NCI-H1092 (cell line): ENCODE measurements around the gene GALNT18.

ENCODE experiments used
- DNase-seq: peaks from one replicate; lab custom pipeline; 2025; lab: John Stamatoyannopoulos, UW

GALNT18 gene

GRCh38 chr11:11500744-11501487, 120.9 kb downstream of the GALNT18 start:
- DNase-seq, result no peak

DNA sequence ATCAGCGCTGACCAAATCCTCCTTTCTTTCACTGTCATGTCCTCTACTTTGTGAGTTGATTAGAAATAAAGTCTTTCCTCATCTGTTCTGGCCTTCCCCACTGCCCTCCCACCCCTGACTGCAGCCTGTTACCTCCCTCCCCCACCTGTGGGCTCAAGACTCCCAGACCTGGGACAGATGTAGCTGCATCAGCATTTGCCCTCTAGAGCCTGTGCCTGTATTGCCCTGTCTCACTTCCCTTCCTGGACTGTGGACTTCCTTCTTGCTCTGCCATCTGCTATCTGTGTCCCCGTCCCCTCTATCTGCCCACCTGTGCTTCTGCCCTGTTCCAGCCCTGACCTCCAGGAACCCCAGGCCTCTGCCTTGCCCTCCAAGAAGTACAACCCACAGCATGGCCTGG, 122.5 kb downstream of the GALNT18 start:
- no peak for DNase-seq

DNA sequence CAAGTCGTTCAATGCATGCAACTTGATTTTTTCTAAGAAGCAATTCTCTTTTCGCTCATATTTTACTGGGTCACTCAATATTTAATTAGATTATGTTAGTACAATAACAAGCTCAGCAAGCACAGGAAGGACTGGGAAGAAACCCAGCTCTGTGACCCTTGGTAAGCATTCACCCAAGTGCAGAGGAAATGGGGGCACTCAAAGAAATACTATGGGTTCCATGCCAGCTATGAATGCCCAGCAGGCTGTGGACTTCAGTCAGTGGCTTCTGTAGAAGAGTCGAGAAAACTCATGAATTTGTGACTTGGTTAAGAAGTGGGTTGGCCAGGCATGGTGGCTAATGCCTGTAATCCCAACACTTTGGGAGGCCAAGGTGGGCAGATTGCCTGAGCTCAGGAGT, 123.6 kb downstream of the GALNT18 start:
- DNase-seq, result no peak

- no peak for DNase-seq
These were observed 124.9 kb downstream of the GALNT18 start for GRCh38 chr11:11496879-11497278.

GRCh38 chr11:11494348-11494747, 127.5 kb downstream of the GALNT18 start:
- no peak for DNase-seq

GRCh38 chr11:11493698-11494097, 128.1 kb downstream of the GALNT18 start:
- peak; percentile 11 for DNase-seq

DNA sequence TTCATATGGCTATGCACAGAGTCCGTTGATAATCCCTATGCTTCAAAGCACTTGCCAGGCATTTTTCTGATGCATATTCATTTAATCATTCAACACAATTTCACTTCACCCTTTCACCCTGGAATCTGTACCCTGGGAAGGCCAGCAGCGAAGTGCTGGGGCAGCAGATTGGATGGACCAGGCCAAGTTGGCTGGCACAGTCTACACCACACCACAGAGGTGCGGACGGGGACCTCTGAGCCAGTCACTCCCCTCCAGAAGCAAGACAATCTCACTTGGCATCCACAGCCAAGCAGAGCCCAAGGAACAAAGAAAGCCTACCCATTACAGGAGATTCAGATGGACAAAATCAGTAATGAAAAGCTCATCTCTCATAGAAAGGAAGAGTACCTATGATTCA, 130.2 kb downstream of the GALNT18 start:
- no peak for DNase-seq

GRCh38 chr11:11491014-11491413, 130.8 kb downstream of the GALNT18 start:
- DNase-seq, result no peak

DNA sequence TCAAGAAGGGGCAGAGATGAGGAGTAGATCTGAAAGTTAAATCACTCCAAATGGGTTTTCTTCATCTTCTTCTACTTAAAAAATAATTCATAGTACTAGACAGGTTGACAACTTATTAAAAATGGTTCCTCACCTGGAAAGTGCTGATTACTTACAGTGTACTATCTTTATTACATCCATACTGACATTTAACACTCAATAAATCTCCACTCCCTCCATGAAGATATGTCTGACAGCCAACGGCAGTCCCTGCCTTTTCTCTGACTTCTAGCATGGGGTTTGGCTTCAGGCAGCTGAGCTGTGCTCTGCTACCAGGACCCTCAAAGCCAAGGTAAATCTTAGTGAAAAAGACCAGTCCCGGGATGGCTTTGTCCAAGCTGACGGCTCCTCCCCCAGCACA, 135.4 kb downstream of the GALNT18 start:
- DNase-seq, result no peak

GRCh38 chr11:11486002-11486401, 135.8 kb downstream of the GALNT18 start:
- no peak for DNase-seq

- DNase-seq, result no peak
These were observed 138.2 kb downstream of the GALNT18 start for GRCh38 chr11:11483627-11484026.

- no peak for DNase-seq
These were observed 139.1 kb downstream of the GALNT18 start for GRCh38 chr11:11482730-11483129.

GRCh38 chr11:11481371-11481770, 140.4 kb downstream of the GALNT18 start:
- no peak for DNase-seq

DNA sequence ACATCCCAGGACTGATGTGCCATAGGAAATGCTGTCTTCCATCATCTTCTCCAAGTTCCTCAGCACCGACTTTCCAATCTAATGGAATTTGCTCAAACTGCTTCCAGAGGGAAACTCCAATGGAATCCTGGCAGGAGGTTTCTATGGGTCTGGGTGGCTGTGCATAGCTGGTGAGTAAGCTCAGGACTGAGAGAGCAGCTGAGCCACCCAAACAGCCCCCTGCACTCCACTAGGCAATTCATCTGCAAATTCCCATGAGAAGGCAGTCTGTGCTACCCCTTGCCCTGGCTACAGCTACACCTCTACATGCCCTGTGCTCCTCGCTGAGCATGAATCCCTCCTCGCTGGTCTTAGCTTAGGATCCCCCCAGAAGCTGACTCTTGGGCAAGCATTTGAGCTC, 140.8 kb downstream of the GALNT18 start:
- no peak for DNase-seq

- DNase-seq, result no peak
These were observed 143.1 kb downstream of the GALNT18 start for GRCh38 chr11:11478687-11479086.

DNA sequence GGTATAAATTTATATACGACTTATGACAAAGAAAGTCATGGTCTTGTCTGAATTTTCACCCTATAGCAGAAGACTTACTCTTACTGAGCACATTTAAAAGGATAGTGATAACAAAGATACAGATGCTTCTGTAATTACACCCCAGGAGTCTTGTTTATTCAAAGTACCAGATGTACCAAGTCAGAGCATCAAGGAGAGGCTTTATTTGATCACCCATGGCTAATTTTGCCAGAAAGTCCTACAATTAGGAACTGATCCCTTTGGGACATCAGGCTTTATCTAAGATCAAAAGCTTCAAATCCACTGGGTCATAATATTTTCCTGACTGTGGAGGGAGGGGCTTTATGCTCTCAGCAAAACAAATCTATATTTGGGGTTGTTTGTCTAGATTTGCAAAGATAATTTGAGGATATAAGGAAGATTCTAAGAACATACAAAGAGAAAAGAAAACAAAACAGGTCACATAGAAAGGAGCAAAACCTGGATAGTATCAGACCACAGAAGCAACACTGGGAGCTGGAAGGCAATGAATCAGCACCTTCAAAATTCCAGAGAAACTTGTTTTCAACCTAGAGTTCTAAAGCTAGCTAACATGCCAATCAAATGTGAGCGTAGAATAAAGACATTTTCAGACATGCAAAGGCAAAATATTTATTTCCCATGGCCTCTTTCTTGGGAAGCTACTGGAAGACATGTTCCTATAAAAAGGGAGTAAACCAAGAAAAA, 143.9 kb downstream of the GALNT18 start:
- no peak for DNase-seq

GRCh38 chr11:11476971-11477645, 144.7 kb downstream of the GALNT18 start:
- no peak for DNase-seq

GRCh38 chr11:11476499-11476898, 145.3 kb downstream of the GALNT18 start:
- DNase-seq, result no peak

DNA sequence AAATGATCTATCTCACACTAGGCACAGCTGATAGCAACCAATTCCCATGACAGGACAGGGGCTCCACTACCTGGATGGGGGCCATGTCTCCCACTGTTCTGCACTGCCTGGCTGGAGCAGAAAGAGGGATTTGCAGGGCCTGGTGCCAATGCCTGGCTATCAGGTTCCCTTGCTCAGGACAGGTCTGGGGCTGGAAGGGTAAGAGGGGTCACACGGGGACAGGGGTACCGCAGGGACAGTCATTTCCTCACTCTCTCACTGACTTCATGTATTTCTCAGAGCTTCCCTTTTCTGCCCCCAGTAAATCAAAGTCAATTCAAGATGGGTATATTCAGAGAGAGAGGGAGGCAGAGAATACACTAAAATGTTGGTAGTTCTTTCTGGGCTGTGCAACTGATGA, 149.7 kb downstream of the GALNT18 start:
- DNase-seq, result peak; percentile 55

DNA sequence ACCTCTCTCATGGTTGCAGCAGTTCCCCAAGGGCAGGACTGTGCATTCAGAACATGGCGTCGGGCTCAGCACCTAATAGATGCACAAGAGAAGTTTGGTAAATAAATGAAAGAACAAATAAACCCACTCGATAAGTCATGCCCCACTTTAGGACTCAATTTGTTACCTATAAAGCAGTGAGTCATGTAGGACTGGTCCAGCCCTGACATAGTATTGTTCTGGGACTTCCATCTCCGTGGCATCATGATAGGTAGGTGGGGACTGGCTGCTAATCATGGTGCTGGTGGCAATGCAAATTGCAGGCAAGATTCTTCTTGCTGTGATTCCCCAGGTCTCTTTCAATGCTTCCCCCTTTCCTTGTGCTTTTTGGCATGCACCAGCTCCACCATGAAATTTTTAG, 150.6 kb downstream of the GALNT18 start:
- no peak for DNase-seq

DNA sequence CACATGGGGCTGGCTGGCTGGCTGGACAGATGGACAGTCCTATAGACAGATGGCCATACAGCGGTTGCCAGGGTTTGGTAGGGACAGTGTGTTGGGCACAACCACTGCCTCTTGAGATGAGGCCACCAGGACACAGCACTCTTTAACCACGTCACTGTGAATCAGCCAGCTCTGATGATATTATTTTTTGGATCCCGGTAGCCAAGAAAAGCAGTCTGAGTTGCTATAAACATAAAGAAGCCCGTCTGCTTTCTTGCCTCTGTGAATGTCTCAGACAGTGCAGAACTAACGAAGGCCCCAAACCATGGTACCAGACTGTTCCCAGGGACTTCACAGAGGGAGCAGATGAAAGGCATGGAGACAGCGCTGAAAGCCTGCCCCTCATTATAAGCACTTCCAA, 152.9 kb downstream of the GALNT18 start:
- no peak for DNase-seq

- DNase-seq, result no peak
These were observed 154.5 kb downstream of the GALNT18 start for GRCh38 chr11:11467312-11467711.

DNA sequence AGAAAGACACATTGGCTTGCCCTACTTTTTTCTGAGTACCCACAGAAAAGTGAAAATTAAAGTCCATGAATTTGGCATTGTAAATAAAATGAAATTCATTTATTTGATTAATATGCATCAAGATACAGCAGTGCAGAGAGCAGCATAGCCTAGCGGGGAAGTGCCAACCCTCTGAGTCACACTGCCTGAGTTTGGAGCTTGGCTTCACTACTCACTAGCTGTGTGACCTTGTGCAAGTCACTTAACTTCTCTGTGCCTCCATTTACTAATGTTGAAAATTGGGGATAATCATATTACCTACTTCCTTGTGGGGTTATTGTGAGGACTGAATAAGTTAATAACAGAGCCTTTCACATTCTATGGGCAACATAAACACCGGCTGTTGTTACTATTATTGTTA, 157.2 kb downstream of the GALNT18 start:
- DNase-seq, result no peak
